Neural progenitor cell (in vitro differentiated cells): ENCODE measurements around the gene STK10. TPM values are rescaled to one million over a fixed set of nuclear protein-coding genes. Genes with fewer than 3 reads are reported as not detected.

Experiments used
- DNase-seq: peaks from one replicate; pipeline ENCODE4 v3.0.0-alpha.2; 2016; ENCODE audit warnings: low spot score
- H2AFZ ChIP-seq: fragments of 200-600 bp; sonication (generic); replicated peaks from 2 replicates; pipeline ENCODE4 v1.6.1; 2016; ENCODE audit warnings: antibody characterized with exemption
- H3F3A ChIP-seq: fragments of 200-600 bp; sonication (generic); 2 replicates; pipeline ENCODE4 v1.6.1; 2016; ENCODE audit warnings: antibody characterized with exemption, low read depth
- H3K27ac ChIP-seq: fragments of 200-600 bp; sonication (generic); 2 replicates; pipeline ENCODE4 v1.5.1; 2016; ENCODE audit warnings: mild to moderate bottlenecking
- H3K27me3 ChIP-seq: fragments of 200-600 bp; sonication (generic); 2 replicates; pipeline ENCODE4 v1.6.1; 2016; ENCODE audit warnings: mild to moderate bottlenecking, moderate library complexity
- H3K36me3 ChIP-seq: fragments of 200-600 bp; sonication (generic); 2 replicates; pipeline ENCODE4 v1.5.1; 2016
- H3K4me1 ChIP-seq: fragments of 200-600 bp; sonication (generic); 2 replicates; pipeline ENCODE4 v1.6.1; 2016; ENCODE audit warnings: mixed run types
- H3K4me2 ChIP-seq: fragments of 200-600 bp; sonication (generic); 2 replicates; pipeline ENCODE4 v1.6.1; 2016
- H3K4me3 ChIP-seq: fragments of 200-600 bp; sonication (generic); 2 replicates; pipeline ENCODE4 v1.5.1; 2016
- H3K79me2 ChIP-seq: fragments of 200-600 bp; sonication (generic); 2 replicates; pipeline ENCODE4 v1.6.1; 2016; ENCODE audit warnings: low read depth
- H3K9ac ChIP-seq: fragments of 200-600 bp; sonication (generic); 2 replicates; pipeline ENCODE4 v1.6.1; 2016
- H3K9me3 ChIP-seq: fragments of 200-600 bp; sonication (generic); 2 replicates; pipeline ENCODE4 v1.5.1; 2016; ENCODE audit warnings: low read depth
- H4K20me1 ChIP-seq: fragments of 200-600 bp; sonication (generic); 2 replicates; pipeline ENCODE4 v1.6.1; 2016; ENCODE audit warnings: low read depth
- H3K27ac Mint-ChIP-seq: 3 replicates; pipeline ENCODE4 v1.8.0; 2021; ENCODE audit warnings: mixed read lengths
- H3K27me3 Mint-ChIP-seq: 2 replicates; pipeline ENCODE4 v1.8.0; 2022; ENCODE audit warnings: low read depth, mild to moderate bottlenecking, inconsistent platforms, moderate library complexity, mixed read lengths; ENCODE audit not compliant: insufficient read depth
- H3K36me3 Mint-ChIP-seq: 3 replicates; pipeline ENCODE4 v1.8.0; 2021; ENCODE audit warnings: mixed read lengths
- H3K4me1 Mint-ChIP-seq: 3 replicates; pipeline ENCODE4 v1.8.0; 2021; ENCODE audit warnings: mixed read lengths
- H3K4me3 Mint-ChIP-seq: 3 replicates; pipeline ENCODE4 v1.8.0; 2021; ENCODE audit warnings: mild to moderate bottlenecking, moderate library complexity, mixed read lengths
- H3K9me3 Mint-ChIP-seq: 3 replicates; pipeline ENCODE4 v1.8.0; 2020; ENCODE audit warnings: mixed read lengths
- EZH2 ChIP-seq: fragments of 200-600 bp; sonication (generic); IDR thresholded peaks from 2 replicates; pipeline ENCODE4 v1.6.1; 2017; ENCODE audit warnings: antibody characterized with exemption, mild to moderate bottlenecking, moderate library complexity
- EZH2phosphoT487 ChIP-seq: fragments of 200-600 bp; sonication (generic); IDR thresholded peaks from 2 replicates; pipeline ENCODE4 v1.6.1; 2017; ENCODE audit warnings: antibody characterized with exemption
- total RNA-seq: library from RNA; depleted of rRNA; stranded (reverse); fragments of >200 nt; gene quantifications from 2 replicates; pipeline ENCODE4 v1.2.3, GENCODE V29; 2015; ENCODE audit warnings: low replicate concordance
- TF ChIP-seq, protein P1 (sequence below): fragments of 200-600 bp; sonication (generic); IDR thresholded peaks from 2 replicates; pipeline ENCODE4 v1.5.1; 2017; ENCODE audit warnings: antibody characterized with exemption, mild to moderate bottlenecking

The STK10 gene
- total RNA-seq, 1 donor from 2014 or later: 4.4 TPM

DNA sequence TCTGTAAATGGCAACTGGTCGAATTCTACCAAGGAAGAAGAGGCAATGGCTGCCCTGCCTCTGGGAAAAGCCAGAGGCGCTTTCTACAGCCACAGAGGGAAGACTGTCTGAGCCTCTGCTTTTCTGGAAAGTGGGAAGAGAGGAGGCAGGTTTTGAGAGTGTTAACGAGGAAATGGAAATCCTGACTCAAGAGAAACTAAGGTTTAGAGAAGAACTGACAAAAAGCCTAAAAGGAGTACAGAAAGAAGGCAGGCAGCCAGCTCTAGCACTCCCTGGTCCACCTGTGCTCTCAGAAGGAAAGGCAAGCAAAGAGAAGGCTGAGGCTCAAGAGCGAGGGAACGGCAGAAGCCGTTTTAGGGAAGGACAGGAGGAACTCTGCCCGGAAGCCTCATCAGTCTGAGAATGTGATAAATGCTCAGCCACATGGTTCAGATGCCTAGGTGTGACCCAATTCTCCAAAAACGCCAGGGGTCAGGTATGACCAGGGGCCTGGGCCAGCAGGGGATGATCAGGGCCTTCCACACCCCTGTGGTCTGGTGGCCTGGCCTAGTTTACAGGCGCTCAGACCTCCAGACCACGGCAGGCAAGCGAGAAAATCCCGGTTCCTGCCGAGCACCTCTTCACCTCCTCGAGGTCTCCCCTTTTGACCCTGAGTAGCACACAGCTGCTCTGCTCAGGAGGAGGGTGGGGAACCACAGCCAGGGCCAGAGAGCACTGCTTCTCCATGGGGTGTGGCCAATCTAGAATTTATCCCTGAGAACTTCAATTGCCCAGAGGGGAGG lies 101.6 kb downstream of the STK10 start:
- H3K79me2 ChIP-seq: no peaks in the 10 kb centered on the region
- H3K4me3 ChIP-seq: no peak overlapping the region
- peaks cover 6% of the 10 kb centered on the region for H3K36me3 Mint-ChIP-seq
- H3K27ac Mint-ChIP-seq: peak overlapping the region; percentile 69
- H3K9ac ChIP-seq: no peak overlapping the region
- H3K4me1 ChIP-seq: no peaks in the 10 kb centered on the region
- no peaks in the 10 kb centered on the region for H3K27me3 Mint-ChIP-seq
- no peaks in the 10 kb centered on the region for H3K36me3 ChIP-seq
- H3K9me3 ChIP-seq: no peaks in the 10 kb centered on the region
- H3K4me2 ChIP-seq: no peak overlapping the region
- no peak for DNase-seq
- H3K9me3 Mint-ChIP-seq: no peaks in the 10 kb centered on the region
- H3K4me1 Mint-ChIP-seq: peaks cover 5% of the 10 kb centered on the region
- no peak for TF ChIP-seq EZH2phosphoT487
- peaks cover 7% of the 10 kb centered on the region for H3F3A ChIP-seq
- H4K20me1 ChIP-seq: no peaks in the 10 kb centered on the region
- no peak overlapping the region for H2AFZ ChIP-seq
- no peak overlapping the region for H3K4me3 Mint-ChIP-seq
- H3K27me3 ChIP-seq: no peaks in the 10 kb centered on the region
- H3K27ac ChIP-seq: peak overlapping the region; percentile 46

- Mint-ChIP-seq H3K27ac (peak overlapping the region; percentile 69), H3K4me3 (no peak overlapping the region), H3K27me3 (no peaks in the 10 kb centered on the region), H3K4me1 (peaks cover 5% of the 10 kb centered on the region), H3K9me3 (no peaks in the 10 kb centered on the region), H3K36me3 (peaks cover 6% of the 10 kb centered on the region)
- Histone ChIP-seq H3K27me3 (no peaks in the 10 kb centered on the region), H3F3A (peaks cover 7% of the 10 kb centered on the region), H3K4me1 (no peaks in the 10 kb centered on the region), H3K4me2 (no peak overlapping the region), H3K79me2 (no peaks in the 10 kb centered on the region), H2AFZ (no peak overlapping the region), H4K20me1 (no peaks in the 10 kb centered on the region), H3K9ac (no peak overlapping the region), H3K9me3 (no peaks in the 10 kb centered on the region), H3K36me3 (no peaks in the 10 kb centered on the region), H3K27ac (peak overlapping the region; percentile 46), H3K4me3 (no peak overlapping the region)
- DNase-seq: no peak
- TF ChIP-seq, protein P1, sequence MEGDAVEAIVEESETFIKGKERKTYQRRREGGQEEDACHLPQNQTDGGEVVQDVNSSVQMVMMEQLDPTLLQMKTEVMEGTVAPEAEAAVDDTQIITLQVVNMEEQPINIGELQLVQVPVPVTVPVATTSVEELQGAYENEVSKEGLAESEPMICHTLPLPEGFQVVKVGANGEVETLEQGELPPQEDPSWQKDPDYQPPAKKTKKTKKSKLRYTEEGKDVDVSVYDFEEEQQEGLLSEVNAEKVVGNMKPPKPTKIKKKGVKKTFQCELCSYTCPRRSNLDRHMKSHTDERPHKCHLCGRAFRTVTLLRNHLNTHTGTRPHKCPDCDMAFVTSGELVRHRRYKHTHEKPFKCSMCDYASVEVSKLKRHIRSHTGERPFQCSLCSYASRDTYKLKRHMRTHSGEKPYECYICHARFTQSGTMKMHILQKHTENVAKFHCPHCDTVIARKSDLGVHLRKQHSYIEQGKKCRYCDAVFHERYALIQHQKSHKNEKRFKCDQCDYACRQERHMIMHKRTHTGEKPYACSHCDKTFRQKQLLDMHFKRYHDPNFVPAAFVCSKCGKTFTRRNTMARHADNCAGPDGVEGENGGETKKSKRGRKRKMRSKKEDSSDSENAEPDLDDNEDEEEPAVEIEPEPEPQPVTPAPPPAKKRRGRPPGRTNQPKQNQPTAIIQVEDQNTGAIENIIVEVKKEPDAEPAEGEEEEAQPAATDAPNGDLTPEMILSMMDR: no peak
- TF ChIP-seq EZH2 (no peak), EZH2phosphoT487 (no peak)
Measured at GRCh38 chr5:172085738-172086137, 102.3 kb downstream of the STK10 start.

GRCh38 chr5:172082180-172082579 lies 105.8 kb downstream of the STK10 start:
- Histone ChIP-seq H3K36me3 (no peaks in the 10 kb centered on the region), H3K79me2 (no peaks in the 10 kb centered on the region), H3K4me1 (no peaks in the 10 kb centered on the region), H3K9me3 (no peaks in the 10 kb centered on the region), H3K4me2 (no peak overlapping the region), H3K9ac (no peak overlapping the region), H3K4me3 (no peak overlapping the region), H3K27me3 (no peaks in the 10 kb centered on the region), H2AFZ (no peak overlapping the region), H3F3A (peaks cover 7% of the 10 kb centered on the region), H3K27ac (no peak overlapping the region), H4K20me1 (no peaks in the 10 kb centered on the region)
- Mint-ChIP-seq H3K4me3 (no peak overlapping the region), H3K27me3 (no peaks in the 10 kb centered on the region), H3K9me3 (no peaks in the 10 kb centered on the region), H3K27ac (no peak overlapping the region), H3K36me3 (peaks cover 6% of the 10 kb centered on the region), H3K4me1 (peaks cover 26% of the 10 kb centered on the region)
- DNase-seq: no peak
- TF ChIP-seq, protein P1: no peak
- TF ChIP-seq EZH2: no peak
- TF ChIP-seq EZH2phosphoT487: no peak

- H2AFZ ChIP-seq: no peak overlapping the region
- H4K20me1 ChIP-seq: no peaks in the 10 kb centered on the region
- no peaks in the 10 kb centered on the region for H3K79me2 ChIP-seq
- H3K4me3 ChIP-seq: no peak overlapping the region
- no peak overlapping the region for H3K27ac ChIP-seq
- Mint-ChIP-seq H3K9me3 (no peaks in the 10 kb centered on the region), H3K36me3 (peaks cover 10% of the 10 kb centered on the region), H3K27ac (no peak overlapping the region), H3K27me3 (no peaks in the 10 kb centered on the region), H3K4me3 (no peak overlapping the region), H3K4me1 (peaks cover 31% of the 10 kb centered on the region)
- H3K4me2 ChIP-seq: no peak overlapping the region
- H3K9ac ChIP-seq: no peak overlapping the region
- DNase-seq: no peak
- H3K36me3 ChIP-seq: no peaks in the 10 kb centered on the region
- TF ChIP-seq EZH2phosphoT487 (no peak), EZH2 (no peak)
- TF ChIP-seq, protein P1: no peak
- no peaks in the 10 kb centered on the region for H3F3A ChIP-seq
- peaks cover 6% of the 10 kb centered on the region for H3K4me1 ChIP-seq
- no peaks in the 10 kb centered on the region for H3K9me3 ChIP-seq
- H3K27me3 ChIP-seq: no peaks in the 10 kb centered on the region
Measured at GRCh38 chr5:172079876-172080275, 108.1 kb downstream of the STK10 start.
